IPS-18a (cell line): ENCODE results near the gene IQCC.
A peak's percentile ranks its signal among the peaks of the same experiment; 100 is the strongest.

Experiments used
- H3K27ac ChIP-seq: one replicate; pipeline ENCODE4 v1.5.1; 2013; ENCODE audit warnings: low read length
- H3K27me3 ChIP-seq: one replicate; pipeline ENCODE4 v1.6.1; 2013; ENCODE audit warnings: mild to moderate bottlenecking, low read length; ENCODE audit not compliant: control insufficient read depth, insufficient read depth
- H3K36me3 ChIP-seq: one replicate; pipeline ENCODE4 v1.6.1; 2013; ENCODE audit warnings: low read depth, low read length; ENCODE audit not compliant: control insufficient read depth
- H3K4me1 ChIP-seq: one replicate; pipeline ENCODE4 v1.6.1; 2013; ENCODE audit warnings: low read depth, low read length; ENCODE audit not compliant: control insufficient read depth
- H3K4me3 ChIP-seq: one replicate; pipeline ENCODE4 v1.5.1; 2013; ENCODE audit warnings: low read length
- H3K9ac ChIP-seq: one replicate; pipeline ENCODE4 v1.6.1; 2013; ENCODE audit warnings: mild to moderate bottlenecking, low read length, moderate library complexity
- H3K9me3 ChIP-seq: one replicate; pipeline ENCODE4 v1.6.1; 2013; ENCODE audit warnings: low read depth, low read length; ENCODE audit not compliant: control insufficient read depth

IQCC gene

DNA sequence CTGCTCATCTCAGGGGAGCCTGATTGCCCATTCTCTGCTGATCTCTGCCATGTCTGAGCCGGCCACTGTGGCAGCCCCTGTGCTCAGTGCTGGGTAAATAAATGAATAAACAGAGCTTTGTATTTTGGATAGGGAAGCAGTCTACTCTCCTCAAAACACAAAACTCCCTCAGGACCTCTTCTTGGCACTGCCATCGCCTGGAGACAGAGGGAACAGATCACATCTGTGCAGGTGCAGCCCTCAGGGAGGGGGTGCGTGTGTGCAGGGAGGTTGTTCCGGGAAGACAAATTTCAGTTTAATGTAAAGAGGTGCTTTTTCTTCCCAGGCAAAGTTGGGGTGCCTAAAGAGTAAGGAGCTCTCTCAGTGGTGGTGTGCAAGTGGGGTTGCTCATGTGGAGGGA, 33.9 kb downstream of the IQCC start:
- Histone ChIP-seq H3K27ac (no peak overlapping the region), H3K4me1 (peaks cover 9% of the 10 kb centered on the region), H3K36me3 (peaks cover 8% of the 10 kb centered on the region), H3K4me3 (peak overlapping the region; percentile 86), H3K9me3 (no peaks in the 10 kb centered on the region), H3K27me3 (no peaks in the 10 kb centered on the region), H3K9ac (peak overlapping the region; percentile 88)

GRCh38 chr1:32239790-32240139, 34.3 kb downstream of the IQCC start:
- Histone ChIP-seq H3K9ac (peak overlapping the region; percentile 88), H3K4me1 (peaks cover 9% of the 10 kb centered on the region)

GRCh38 chr1:32240140-32240951, 34.9 kb downstream of the IQCC start:
- Histone ChIP-seq H3K9me3 (no peaks in the 10 kb centered on the region), H3K27ac (peak overlapping the region; percentile 77), H3K27me3 (no peaks in the 10 kb centered on the region), H3K9ac (peak overlapping the region; percentile 88), H3K4me1 (peaks cover 9% of the 10 kb centered on the region), H3K36me3 (no peaks in the 10 kb centered on the region), H3K4me3 (peak overlapping the region; percentile 86)

More at GRCh38 chr1:32239790-32240139, 34.3 kb downstream of the IQCC start:
- Histone ChIP-seq H3K27ac (peak overlapping the region; percentile 77), H3K9me3 (no peaks in the 10 kb centered on the region), H3K4me3 (peak overlapping the region; percentile 86), H3K36me3 (peaks cover 4% of the 10 kb centered on the region), H3K27me3 (no peaks in the 10 kb centered on the region)

GRCh38 chr1:32241001-32241763, 35.7 kb downstream of the IQCC start:
- Histone ChIP-seq H3K4me1 (peaks cover 9% of the 10 kb centered on the region), H3K9me3 (no peaks in the 10 kb centered on the region), H3K36me3 (no peaks in the 10 kb centered on the region), H3K27ac (no peak overlapping the region), H3K27me3 (no peaks in the 10 kb centered on the region), H3K4me3 (peak overlapping the region; percentile 86), H3K9ac (peak overlapping the region; percentile 88)

DNA sequence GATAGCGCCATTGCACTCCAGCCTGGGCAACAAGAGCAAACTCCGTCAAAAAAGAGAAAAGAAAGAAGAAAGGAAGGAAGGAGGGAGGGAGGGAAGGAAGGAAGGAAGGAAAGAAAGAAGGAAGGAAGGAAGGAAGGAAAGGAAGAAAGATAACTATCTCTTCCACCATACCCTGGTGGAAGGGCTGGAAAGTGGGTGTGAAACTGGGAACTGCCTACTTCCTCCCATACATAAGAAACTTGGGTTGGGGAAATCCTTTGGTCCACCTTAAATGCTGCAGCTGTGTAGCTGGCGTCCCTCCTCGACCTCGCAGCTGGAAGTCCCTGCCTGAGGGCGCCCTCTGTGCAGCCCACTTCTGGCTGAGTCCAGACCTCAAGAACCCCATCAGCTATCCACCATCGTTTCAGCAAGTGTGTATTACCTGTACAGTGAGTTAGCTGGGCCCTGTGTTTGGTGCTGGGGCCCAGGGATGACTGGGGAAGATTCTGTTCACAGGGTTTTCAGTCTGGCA, 36.9 kb downstream of the IQCC start:
- Histone ChIP-seq H3K4me1 (peaks cover 9% of the 10 kb centered on the region), H3K9ac (no peak overlapping the region), H3K27me3 (no peaks in the 10 kb centered on the region), H3K4me3 (no peak overlapping the region), H3K36me3 (no peaks in the 10 kb centered on the region), H3K9me3 (no peaks in the 10 kb centered on the region), H3K27ac (no peak overlapping the region)

GRCh38 chr1:32246888-32247273, 41.4 kb downstream of the IQCC start, which contains the start of gene FAM167B:
FAM167B (plus strand) TSS chr1:32247222; CDS start chr1:32247422, 200 bp downstream.
- no peak within 1 kb of the TSS for H3K4me3 ChIP-seq
- H3K36me3 ChIP-seq: no peaks in the 10 kb centered on the region
- H3K9ac ChIP-seq: no peak within 1 kb of the TSS
- H3K27me3 ChIP-seq: no peaks in the 10 kb centered on the region
- no peaks in the 10 kb centered on the region for H3K9me3 ChIP-seq
- H3K27ac ChIP-seq: no peak within 1 kb of the TSS
- H3K4me1 ChIP-seq: peaks cover 3% of the 10 kb centered on the region

DNA sequence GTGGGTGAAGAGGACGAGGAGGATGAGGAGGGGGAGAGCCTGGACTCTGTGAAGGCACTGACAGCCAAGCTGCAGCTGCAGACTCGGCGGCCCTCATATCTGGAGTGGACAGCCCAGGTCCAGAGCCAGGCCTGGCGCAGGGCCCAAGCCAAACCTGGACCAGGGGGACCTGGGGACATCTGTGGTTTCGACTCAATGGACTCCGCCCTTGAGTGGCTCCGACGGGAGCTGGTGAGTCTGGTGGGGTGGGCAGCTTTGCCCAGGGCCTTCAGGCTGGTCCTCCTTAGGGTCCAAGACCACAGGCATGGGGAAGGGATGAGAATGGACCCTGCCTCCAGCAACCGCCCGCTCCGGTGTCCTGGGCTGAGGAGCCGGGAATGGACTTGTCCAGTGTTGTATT, 42.0 kb downstream of the IQCC start:
- no peak overlapping the region for H3K27ac ChIP-seq
- no peak overlapping the region for H3K4me3 ChIP-seq
- no peaks in the 10 kb centered on the region for H3K9me3 ChIP-seq
- H3K36me3 ChIP-seq: no peaks in the 10 kb centered on the region
- H3K9ac ChIP-seq: no peak overlapping the region
- H3K27me3 ChIP-seq: no peaks in the 10 kb centered on the region
- H3K4me1 ChIP-seq: peaks cover 3% of the 10 kb centered on the region

DNA sequence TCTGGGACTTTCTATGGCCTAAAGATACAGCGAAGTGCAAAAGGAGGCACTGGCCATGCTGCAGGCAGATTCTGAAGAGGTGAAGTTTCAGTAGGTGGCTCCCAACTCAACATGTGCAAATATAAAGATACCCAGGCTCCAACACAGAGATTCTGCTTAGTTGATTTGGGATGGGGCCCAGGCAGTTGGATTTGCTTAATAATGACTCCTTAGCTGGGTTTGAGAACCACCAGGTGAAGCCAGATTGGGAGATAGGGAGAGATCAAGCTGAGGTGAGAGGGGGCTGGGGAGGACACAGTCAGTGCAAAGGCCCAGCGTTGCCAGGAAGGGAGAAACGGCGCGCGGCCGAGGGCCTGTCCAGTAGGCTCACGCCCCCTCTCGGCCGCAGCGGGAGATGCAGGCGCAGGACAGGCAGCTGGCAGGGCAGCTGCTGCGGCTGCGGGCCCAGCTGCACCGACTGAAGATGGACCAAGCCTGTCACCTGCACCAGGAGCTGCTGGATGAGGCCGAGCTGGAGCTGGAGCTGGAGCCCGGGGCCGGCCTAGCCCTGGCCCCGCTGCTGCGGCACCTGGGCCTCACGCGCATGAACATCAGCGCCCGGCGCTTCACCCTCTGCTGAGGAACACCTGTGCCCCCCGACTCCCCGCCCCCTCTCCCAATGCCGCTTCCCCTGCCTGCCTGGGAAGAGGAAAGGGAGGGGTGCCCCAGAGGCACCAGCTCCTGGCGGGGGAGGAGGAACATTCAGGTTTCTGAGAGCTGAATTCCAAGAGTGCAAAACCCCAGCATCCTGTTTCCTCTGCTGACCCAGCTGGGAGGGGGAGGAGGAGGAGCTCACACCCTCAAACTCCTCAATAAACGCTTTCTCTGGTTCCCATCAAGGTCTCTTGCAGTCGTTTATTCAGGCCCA, 42.8 kb downstream of the IQCC start:
- H3K27ac ChIP-seq: no peak overlapping the region
- no peaks in the 10 kb centered on the region for H3K9me3 ChIP-seq
- peak overlapping the region; percentile 49 for H3K4me3 ChIP-seq
- H3K9ac ChIP-seq: no peak overlapping the region
- H3K4me1 ChIP-seq: no peaks in the 10 kb centered on the region
- H3K36me3 ChIP-seq: no peaks in the 10 kb centered on the region
- H3K27me3 ChIP-seq: no peaks in the 10 kb centered on the region

DNA sequence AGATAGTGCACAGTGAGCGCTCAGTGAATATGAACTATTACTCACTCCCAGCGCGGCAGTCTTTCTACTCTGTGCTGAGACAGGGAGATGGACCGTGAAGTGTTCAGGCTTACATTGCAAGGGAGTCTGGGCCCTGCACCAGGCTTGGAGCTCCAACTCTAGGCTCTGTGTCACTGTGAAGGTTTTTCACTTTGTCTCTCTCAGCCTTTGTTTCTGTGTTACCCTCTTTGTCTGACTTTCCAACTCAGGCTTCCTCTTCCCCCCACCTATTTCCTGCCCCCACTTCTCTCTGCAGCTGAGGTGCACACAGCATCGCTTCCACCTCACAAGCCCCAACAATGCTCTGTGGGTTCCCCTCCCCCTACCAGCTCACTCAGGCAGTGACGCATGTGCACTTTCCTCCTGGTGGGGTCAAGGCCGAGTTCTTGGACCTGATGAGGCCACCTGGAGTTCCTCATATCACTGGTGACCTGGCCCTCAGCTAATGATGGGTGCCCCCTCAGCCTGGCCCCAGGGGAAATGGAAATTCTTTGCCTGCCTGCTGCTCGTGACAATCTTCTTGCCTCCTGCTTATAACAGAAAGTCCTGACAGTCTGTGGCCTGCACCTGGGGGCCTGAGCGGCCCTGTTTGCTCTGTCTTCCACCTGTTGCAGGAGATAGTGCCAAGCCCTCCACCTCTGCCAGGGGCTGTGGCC, 44.5 kb downstream of the IQCC start:
- no peaks in the 10 kb centered on the region for H3K9me3 ChIP-seq
- no peak overlapping the region for H3K9ac ChIP-seq
- no peaks in the 10 kb centered on the region for H3K27me3 ChIP-seq
- no peak overlapping the region for H3K4me3 ChIP-seq
- no peak overlapping the region for H3K27ac ChIP-seq
- no peaks in the 10 kb centered on the region for H3K4me1 ChIP-seq
- H3K36me3 ChIP-seq: no peaks in the 10 kb centered on the region

GRCh38 chr1:32250893-32251716, 45.6 kb downstream of the IQCC start, which contains the start of gene LCK:
LCK (plus strand) TSS chr1:32251265; CDS start chr1:32274330, 23,065 bp downstream.
- Histone ChIP-seq H3K27ac (no peak within 1 kb of the TSS), H3K4me3 (no peak within 1 kb of the TSS), H3K4me1 (no peaks in the 10 kb centered on the region), H3K36me3 (no peaks in the 10 kb centered on the region), H3K9me3 (no peaks in the 10 kb centered on the region), H3K9ac (no peak within 1 kb of the TSS), H3K27me3 (no peaks in the 10 kb centered on the region)
